Gastroesophageal sphincter (tissue), 3 donors: ENCODE results near the gene DLL1.

Experiments used
- POLR2A ChIP-seq, 2 donors: fragments of 450-650 bp; IDR thresholded peaks; one replicate each; pipeline ENCODE4 v1.6.1; 2017; ENCODE audit warnings: antibody characterized with exemption in 2 of 2, mild to moderate bottlenecking in 2 of 2, moderate library complexity in 1 of 2
- TF ChIP-seq, protein P1 (sequence below), 4 experiments: fragments of 200-600 bp in 2 of 4; fragments of 450-650 bp in 2 of 4; sonication (generic) in 1 of 4; IDR thresholded peaks; one replicate each; pipeline ENCODE4 v1.5.1; 2017 to 2019; ENCODE audit warnings: antibody characterized with exemption in 4 of 4, mild to moderate bottlenecking in 2 of 4, moderate library complexity in 2 of 4

- TF ChIP-seq, protein P1, sequence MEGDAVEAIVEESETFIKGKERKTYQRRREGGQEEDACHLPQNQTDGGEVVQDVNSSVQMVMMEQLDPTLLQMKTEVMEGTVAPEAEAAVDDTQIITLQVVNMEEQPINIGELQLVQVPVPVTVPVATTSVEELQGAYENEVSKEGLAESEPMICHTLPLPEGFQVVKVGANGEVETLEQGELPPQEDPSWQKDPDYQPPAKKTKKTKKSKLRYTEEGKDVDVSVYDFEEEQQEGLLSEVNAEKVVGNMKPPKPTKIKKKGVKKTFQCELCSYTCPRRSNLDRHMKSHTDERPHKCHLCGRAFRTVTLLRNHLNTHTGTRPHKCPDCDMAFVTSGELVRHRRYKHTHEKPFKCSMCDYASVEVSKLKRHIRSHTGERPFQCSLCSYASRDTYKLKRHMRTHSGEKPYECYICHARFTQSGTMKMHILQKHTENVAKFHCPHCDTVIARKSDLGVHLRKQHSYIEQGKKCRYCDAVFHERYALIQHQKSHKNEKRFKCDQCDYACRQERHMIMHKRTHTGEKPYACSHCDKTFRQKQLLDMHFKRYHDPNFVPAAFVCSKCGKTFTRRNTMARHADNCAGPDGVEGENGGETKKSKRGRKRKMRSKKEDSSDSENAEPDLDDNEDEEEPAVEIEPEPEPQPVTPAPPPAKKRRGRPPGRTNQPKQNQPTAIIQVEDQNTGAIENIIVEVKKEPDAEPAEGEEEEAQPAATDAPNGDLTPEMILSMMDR (IDR thresholded peaks at IDR 0.05) = no peak
- TF ChIP-seq POLR2A (IDR thresholded peaks at IDR 0.05) = no peak
Observed at GRCh38 chr6:170255426-170256125, 35.3 kb downstream of the DLL1 start.
